Measurements from ENCODE around the gene DKC1.

GRCh38 chrX:154718616-154719015, 44.0 kb upstream of the DKC1 start:
- TF ChIP-seq EP300 (IDR thresholded peaks at IDR 0.05), result no peak
- no peak for TF ChIP-seq CTCF (IDR thresholded peaks at IDR 0.05)
- no peak for TF ChIP-seq POLR2AphosphoS5 (IDR thresholded peaks at IDR 0.05)
- no peak for TF ChIP-seq POLR2A (IDR thresholded peaks at IDR 0.05)

Data from suprapubic skin (tissue), 4 donors.